ENCODE results near the gene ANO1.

DNA sequence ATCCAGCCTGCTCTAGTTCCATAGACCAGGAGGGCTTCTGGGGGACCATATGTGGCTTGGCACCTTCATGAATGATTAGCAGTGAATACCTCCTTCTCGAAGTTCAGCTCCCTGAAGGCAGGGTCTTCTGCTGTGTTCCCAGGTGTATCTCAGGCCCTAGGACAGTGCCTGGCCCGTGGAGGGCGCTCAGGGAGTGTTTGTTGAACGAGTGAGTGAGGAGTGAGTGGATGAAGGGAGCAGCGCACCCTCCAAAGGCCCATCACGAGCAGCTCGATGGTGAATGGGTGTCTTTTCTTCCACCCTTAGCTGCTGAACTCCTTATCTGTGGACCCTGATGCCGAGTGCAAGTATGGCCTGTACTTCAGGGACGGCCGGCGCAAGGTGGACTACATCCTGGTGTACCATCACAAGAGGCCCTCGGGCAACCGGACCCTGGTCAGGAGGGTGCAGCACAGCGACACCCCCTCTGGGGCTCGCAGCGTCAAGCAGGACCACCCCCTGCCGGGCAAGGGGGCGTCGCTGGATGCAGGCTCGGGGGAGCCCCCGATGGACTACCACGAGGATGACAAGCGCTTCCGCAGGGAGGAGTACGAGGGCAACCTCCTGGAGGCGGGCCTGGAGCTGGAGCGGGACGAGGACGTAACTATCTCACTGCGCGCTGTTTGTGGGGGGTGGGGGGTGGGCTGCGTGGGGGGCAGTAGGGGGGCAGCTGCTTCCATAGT lies 9.5 kb downstream of the ANO1 start:
- no peak for TF ChIP-seq GABPA (IDR thresholded peaks at IDR 0.05; ENCODE audit: borderline replicate concordance, insufficient read depth, low read length)
- TF ChIP-seq ZNF274 (IDR thresholded peaks at IDR 0.05; ENCODE audit: borderline replicate concordance, extremely low read depth, low read length): no peak
- TF ChIP-seq, protein P1, sequence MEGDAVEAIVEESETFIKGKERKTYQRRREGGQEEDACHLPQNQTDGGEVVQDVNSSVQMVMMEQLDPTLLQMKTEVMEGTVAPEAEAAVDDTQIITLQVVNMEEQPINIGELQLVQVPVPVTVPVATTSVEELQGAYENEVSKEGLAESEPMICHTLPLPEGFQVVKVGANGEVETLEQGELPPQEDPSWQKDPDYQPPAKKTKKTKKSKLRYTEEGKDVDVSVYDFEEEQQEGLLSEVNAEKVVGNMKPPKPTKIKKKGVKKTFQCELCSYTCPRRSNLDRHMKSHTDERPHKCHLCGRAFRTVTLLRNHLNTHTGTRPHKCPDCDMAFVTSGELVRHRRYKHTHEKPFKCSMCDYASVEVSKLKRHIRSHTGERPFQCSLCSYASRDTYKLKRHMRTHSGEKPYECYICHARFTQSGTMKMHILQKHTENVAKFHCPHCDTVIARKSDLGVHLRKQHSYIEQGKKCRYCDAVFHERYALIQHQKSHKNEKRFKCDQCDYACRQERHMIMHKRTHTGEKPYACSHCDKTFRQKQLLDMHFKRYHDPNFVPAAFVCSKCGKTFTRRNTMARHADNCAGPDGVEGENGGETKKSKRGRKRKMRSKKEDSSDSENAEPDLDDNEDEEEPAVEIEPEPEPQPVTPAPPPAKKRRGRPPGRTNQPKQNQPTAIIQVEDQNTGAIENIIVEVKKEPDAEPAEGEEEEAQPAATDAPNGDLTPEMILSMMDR (IDR thresholded peaks at IDR 0.05; ENCODE audit: control extremely low read depth in 1 of 3, insufficient read depth in 1 of 3, low read depth in 1 of 3, low read length in 3 of 3): peak; percentile 43 to 48 (median 48)
- TF ChIP-seq POLR2A (IDR thresholded peaks at IDR 0.05; ENCODE audit: control extremely low read depth in 1 of 2, low read depth in 2 of 2, low read length in 2 of 2): no peak
- no peak for TF ChIP-seq CEBPB (IDR thresholded peaks at IDR 0.05; ENCODE audit: low read depth, low read length)
- no peak for TF ChIP-seq EP300 (IDR thresholded peaks at IDR 0.05; ENCODE audit: borderline replicate concordance in 1 of 2, low read depth in 2 of 2, low read length in 2 of 2)
